ENCODE measurements around the gene TOP3B. TPM values are rescaled to one million over a fixed set of nuclear protein-coding genes. Genes with fewer than 3 reads are reported as not detected.
A peak's percentile ranks its signal among the peaks of the same experiment; 100 is the strongest.

TOP3B gene
- total and polyA plus RNA-seq, 9 of the 15 experiments (the other 6 are each of a cell fraction or from before 2014, with no cell fraction given): 3.0 to 188 (median 112) TPM

- no peak for TF ChIP-seq THRA (IDR thresholded peaks at IDR 0.05)
- no peak for TF ChIP-seq POLR2G (IDR thresholded peaks at IDR 0.05; ENCODE audit: low read depth, low read length)
- 0 out of 2 replicates have a peak, but pooled peaks have one; percentile 61 for TF ChIP-seq BHLHE40 (IDR thresholded peaks at IDR 0.05; ENCODE audit: low read length)
- peak; percentile 48; the same call in 1 of the 2 replicates for TF ChIP-seq CHD2 (IDR thresholded peaks at IDR 0.05; ENCODE audit: low read depth, low read length)
- TF ChIP-seq TRIM25 (IDR thresholded peaks at IDR 0.05; ENCODE audit: borderline replicate concordance): 0 out of 2 replicates have a peak, but pooled peaks have one; percentile 5
- no peak for TF ChIP-seq ZNF140 (CRISPR knock-in tag; IDR thresholded peaks at IDR 0.05)
- 0 out of 2 replicates have a peak, but pooled peaks have one; percentile 63 for TF ChIP-seq GTF2F1 (IDR thresholded peaks at IDR 0.05; ENCODE audit: low read depth, low read length)
- TF ChIP-seq MYC (IDR thresholded peaks at IDR 0.05; ENCODE audit: low read depth, low read length): peak; percentile 68; the same call in 1 of the 2 replicates
- no peak; the same call in 1 of the 2 replicates for TF ChIP-seq MYC (CRISPR knock-in tag; IDR thresholded peaks at IDR 0.05; ENCODE audit: borderline replicate concordance, low read depth)
- peak; percentile 54 for TF ChIP-seq CXXC5 (CRISPR knock-in tag; IDR thresholded peaks at IDR 0.05)
- TF ChIP-seq, protein P1, sequence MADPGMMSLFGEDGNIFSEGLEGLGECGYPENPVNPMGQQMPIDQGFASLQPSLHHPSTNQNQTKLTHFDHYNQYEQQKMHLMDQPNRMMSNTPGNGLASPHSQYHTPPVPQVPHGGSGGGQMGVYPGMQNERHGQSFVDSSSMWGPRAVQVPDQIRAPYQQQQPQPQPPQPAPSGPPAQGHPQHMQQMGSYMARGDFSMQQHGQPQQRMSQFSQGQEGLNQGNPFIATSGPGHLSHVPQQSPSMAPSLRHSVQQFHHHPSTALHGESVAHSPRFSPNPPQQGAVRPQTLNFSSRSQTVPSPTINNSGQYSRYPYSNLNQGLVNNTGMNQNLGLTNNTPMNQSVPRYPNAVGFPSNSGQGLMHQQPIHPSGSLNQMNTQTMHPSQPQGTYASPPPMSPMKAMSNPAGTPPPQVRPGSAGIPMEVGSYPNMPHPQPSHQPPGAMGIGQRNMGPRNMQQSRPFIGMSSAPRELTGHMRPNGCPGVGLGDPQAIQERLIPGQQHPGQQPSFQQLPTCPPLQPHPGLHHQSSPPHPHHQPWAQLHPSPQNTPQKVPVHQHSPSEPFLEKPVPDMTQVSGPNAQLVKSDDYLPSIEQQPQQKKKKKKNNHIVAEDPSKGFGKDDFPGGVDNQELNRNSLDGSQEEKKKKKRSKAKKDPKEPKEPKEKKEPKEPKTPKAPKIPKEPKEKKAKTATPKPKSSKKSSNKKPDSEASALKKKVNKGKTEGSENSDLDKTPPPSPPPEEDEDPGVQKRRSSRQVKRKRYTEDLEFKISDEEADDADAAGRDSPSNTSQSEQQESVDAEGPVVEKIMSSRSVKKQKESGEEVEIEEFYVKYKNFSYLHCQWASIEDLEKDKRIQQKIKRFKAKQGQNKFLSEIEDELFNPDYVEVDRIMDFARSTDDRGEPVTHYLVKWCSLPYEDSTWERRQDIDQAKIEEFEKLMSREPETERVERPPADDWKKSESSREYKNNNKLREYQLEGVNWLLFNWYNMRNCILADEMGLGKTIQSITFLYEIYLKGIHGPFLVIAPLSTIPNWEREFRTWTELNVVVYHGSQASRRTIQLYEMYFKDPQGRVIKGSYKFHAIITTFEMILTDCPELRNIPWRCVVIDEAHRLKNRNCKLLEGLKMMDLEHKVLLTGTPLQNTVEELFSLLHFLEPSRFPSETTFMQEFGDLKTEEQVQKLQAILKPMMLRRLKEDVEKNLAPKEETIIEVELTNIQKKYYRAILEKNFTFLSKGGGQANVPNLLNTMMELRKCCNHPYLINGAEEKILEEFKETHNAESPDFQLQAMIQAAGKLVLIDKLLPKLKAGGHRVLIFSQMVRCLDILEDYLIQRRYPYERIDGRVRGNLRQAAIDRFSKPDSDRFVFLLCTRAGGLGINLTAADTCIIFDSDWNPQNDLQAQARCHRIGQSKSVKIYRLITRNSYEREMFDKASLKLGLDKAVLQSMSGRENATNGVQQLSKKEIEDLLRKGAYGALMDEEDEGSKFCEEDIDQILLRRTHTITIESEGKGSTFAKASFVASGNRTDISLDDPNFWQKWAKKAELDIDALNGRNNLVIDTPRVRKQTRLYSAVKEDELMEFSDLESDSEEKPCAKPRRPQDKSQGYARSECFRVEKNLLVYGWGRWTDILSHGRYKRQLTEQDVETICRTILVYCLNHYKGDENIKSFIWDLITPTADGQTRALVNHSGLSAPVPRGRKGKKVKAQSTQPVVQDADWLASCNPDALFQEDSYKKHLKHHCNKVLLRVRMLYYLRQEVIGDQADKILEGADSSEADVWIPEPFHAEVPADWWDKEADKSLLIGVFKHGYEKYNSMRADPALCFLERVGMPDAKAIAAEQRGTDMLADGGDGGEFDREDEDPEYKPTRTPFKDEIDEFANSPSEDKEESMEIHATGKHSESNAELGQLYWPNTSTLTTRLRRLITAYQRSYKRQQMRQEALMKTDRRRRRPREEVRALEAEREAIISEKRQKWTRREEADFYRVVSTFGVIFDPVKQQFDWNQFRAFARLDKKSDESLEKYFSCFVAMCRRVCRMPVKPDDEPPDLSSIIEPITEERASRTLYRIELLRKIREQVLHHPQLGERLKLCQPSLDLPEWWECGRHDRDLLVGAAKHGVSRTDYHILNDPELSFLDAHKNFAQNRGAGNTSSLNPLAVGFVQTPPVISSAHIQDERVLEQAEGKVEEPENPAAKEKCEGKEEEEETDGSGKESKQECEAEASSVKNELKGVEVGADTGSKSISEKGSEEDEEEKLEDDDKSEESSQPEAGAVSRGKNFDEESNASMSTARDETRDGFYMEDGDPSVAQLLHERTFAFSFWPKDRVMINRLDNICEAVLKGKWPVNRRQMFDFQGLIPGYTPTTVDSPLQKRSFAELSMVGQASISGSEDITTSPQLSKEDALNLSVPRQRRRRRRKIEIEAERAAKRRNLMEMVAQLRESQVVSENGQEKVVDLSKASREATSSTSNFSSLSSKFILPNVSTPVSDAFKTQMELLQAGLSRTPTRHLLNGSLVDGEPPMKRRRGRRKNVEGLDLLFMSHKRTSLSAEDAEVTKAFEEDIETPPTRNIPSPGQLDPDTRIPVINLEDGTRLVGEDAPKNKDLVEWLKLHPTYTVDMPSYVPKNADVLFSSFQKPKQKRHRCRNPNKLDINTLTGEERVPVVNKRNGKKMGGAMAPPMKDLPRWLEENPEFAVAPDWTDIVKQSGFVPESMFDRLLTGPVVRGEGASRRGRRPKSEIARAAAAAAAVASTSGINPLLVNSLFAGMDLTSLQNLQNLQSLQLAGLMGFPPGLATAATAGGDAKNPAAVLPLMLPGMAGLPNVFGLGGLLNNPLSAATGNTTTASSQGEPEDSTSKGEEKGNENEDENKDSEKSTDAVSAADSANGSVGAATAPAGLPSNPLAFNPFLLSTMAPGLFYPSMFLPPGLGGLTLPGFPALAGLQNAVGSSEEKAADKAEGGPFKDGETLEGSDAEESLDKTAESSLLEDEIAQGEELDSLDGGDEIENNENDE (IDR thresholded peaks at IDR 0.05; ENCODE audit: low read depth, low read length): peak; percentile 81
- 0 out of 2 replicates have a peak, but pooled peaks have one; percentile 3 for TF ChIP-seq ZNF778 (CRISPR knock-in tag; IDR thresholded peaks at IDR 0.05)
- TF ChIP-seq ZNF263 (CRISPR knock-in tag; IDR thresholded peaks at IDR 0.05; ENCODE audit: borderline replicate concordance): no peak; the same call in 1 of the 2 replicates
- TF ChIP-seq POU5F1 (IDR thresholded peaks at IDR 0.05; ENCODE audit: borderline replicate concordance, low read depth, low read length, partially characterized antibody): peak; percentile 67
These were observed 10.3 kb downstream of the TOP3B start (continued) for GRCh38 chr22:21972293-21972779.
